Aorta (tissue), 5 donors: ENCODE results near the gene SORBS2. TPM values are rescaled to one million over a fixed set of nuclear protein-coding genes. Genes with fewer than 3 reads are reported as not detected.

Experiments
- ATAC-seq: fragments of 200-7000 bp; cut with Tn5 transposase; one replicate; pipeline ENCODE4 v1.9.1; 2022; ENCODE audit warnings: moderate library complexity; ENCODE audit not compliant: low FRiP score
- DNase-seq, 2 donors: peaks; one replicate each; pipeline ENCODE4 v3.0.0-alpha.2; 2020
- H3K27ac ChIP-seq, 2 donors: one replicate each; pipeline ENCODE4 v1.5.1; 2013; ENCODE audit warnings: low read length in 2 of 2, mild to moderate bottlenecking in 2 of 2, moderate library complexity in 2 of 2, control low read depth in 1 of 2, inconsistent platforms in 1 of 2, low read depth in 1 of 2
- H3K27me3 ChIP-seq, 2 donors: one replicate each; pipeline ENCODE4 v1.6.1; 2013; ENCODE audit warnings: control low read depth in 1 of 2, low read length in 1 of 2, mild to moderate bottlenecking in 1 of 2, moderate library complexity in 1 of 2; ENCODE audit not compliant: insufficient read depth in 2 of 2, control insufficient read depth in 1 of 2
- H3K36me3 ChIP-seq, 2 donors: one replicate each; pipeline ENCODE4 v1.6.1; 2013; ENCODE audit warnings: control low read depth in 1 of 2, low read length in 1 of 2, mild to moderate bottlenecking in 1 of 2; ENCODE audit not compliant: insufficient read depth in 2 of 2, control insufficient read depth in 1 of 2
- H3K4me1 ChIP-seq, 2 donors: one replicate each; pipeline ENCODE4 v1.6.1; 2013; ENCODE audit warnings: low read length in 2 of 2, control low read depth in 1 of 2, mild to moderate bottlenecking in 1 of 2, moderate library complexity in 1 of 2; ENCODE audit not compliant: insufficient read depth in 2 of 2, control insufficient read depth in 1 of 2
- H3K4me3 ChIP-seq, 2 donors: one replicate each; pipeline ENCODE4 v1.5.1; 2013; ENCODE audit warnings: low read length in 2 of 2, control low read depth in 1 of 2, mild to moderate bottlenecking in 1 of 2
- H3K9me3 ChIP-seq: one replicate; pipeline ENCODE4 v1.6.1; 2013; ENCODE audit warnings: mild to moderate bottlenecking, low read length; ENCODE audit not compliant: control insufficient read depth
- WGBS, 2 donors: extraction: QIAGEN DNeasy Blood & Tissue Kit; methylation state at CpG; one replicate each; pipeline ENCODE4 v1.1.7; 2013; 5-methylcytosine and 5-hydroxymethylcytosine counted together
- intact Hi-C, 2 donors: fragments of 100-400 bp; cut with DNase I; formaldehyde crosslinking; loops; one replicate each; pipeline versions ENCODE4 v1.14.2 to v1.15.0; 2022
- polyA plus RNA-seq, 2 donors: library from polyadenylated mRNA; stranded (reverse); fragments of 200-250 nt; gene quantifications; one replicate each; pipeline ENCODE4 v1.2.3, GENCODE V29; 2013
- total RNA-seq, 2 donors: library from RNA; stranded (reverse); fragmentation: NEBNext Ultra II Directional; extraction: Animal tissue kit (Norgen Biotek cat#: 25700); gene quantifications; one replicate each; pipeline ENCODE4 v1.2.1, GENCODE V29; 2021
- donor health status: healthy with polysubstance abuse.
- donor health status: Bipolar disorder and iron deficiency.
- donor health status: DM: no; HTN: no; CAD: no.
- donor health status: DM: no; HTN: no; CAD: no.
- donor health status: DM: yes; HTN: yes; CAD: no.

SORBS2 gene
- total and polyA plus RNA-seq, 4 donors, result 111 to 696 (median 246) TPM

GRCh38 chr4:185838514-185839193 is 26.7 kb upstream of the SORBS2 start:
- DNase-seq (no peak), ATAC-seq (peak; percentile 6)
- Histone ChIP-seq H3K27me3 (no peaks in the 10 kb centered on the region), H3K4me1 (peaks cover 0 to 2% of the 10 kb centered on the region in 2 donors), H3K4me3 (no peak overlapping the region), H3K36me3 (no peaks in the 10 kb centered on the region), H3K9me3 (no peaks in the 10 kb centered on the region), H3K27ac (peak overlapping the region; percentile 61 to 85)
- WGBS, 2 donors, result 72 to 78% methylated on average over 11 of the region's 11 CpGs
- intact Hi-C loops, result loop anchor here in 1 of 2 donors (5.0 kb wide), 1 partner anchor 39 kb away; no protein-coding TSS in a partner anchor

GRCh38 chr4:185838104-185838452 is 26.1 kb upstream of the SORBS2 start:
- Histone ChIP-seq H3K27me3 (no peaks in the 10 kb centered on the region), H3K36me3 (no peaks in the 10 kb centered on the region), H3K4me3 (no peak overlapping the region), H3K4me1 (peaks cover 0 to 2% of the 10 kb centered on the region in 2 donors), H3K9me3 (no peaks in the 10 kb centered on the region), H3K27ac (peak overlapping the region; percentile 61 to 85)
- WGBS, 2 donors, result 95 to 96% methylated on average over 8 of the region's 8 CpGs
- DNase-seq (no peak), ATAC-seq (no peak)
- intact Hi-C loops, result loop anchor here in 1 of 2 donors (5.0 kb wide), 1 partner anchor 39 kb away; no protein-coding TSS in a partner anchor

- intact Hi-C loops, result loop anchor here in 1 of 2 donors (5.0 kb wide), 1 partner anchor 40 kb away; no protein-coding TSS in a partner anchor
- peaks cover 0 to 2% of the 10 kb centered on the region in 2 donors for H3K4me1 ChIP-seq
- no peak overlapping the region for H3K4me3 ChIP-seq
- no peak overlapping the region for H3K27ac ChIP-seq
- 39 to 53% methylated on average over 4 of the region's 4 CpGs for WGBS, 2 donors
- no peaks in the 10 kb centered on the region for H3K27me3 ChIP-seq
- H3K36me3 ChIP-seq, result no peaks in the 10 kb centered on the region
- no peaks in the 10 kb centered on the region for H3K9me3 ChIP-seq
- DNase-seq (no peak), ATAC-seq (no peak)
Measured at GRCh38 chr4:185837415-185838103, 25.6 kb upstream of the SORBS2 start.

- 62 to 72% methylated on average over 7 of the region's 7 CpGs for WGBS, 2 donors
- intact Hi-C loops, result loop anchor here in 1 of 2 donors (5.0 kb wide), 1 partner anchor 41 kb away; no protein-coding TSS in a partner anchor
Measured at GRCh38 chr4:185836241-185837084, 24.5 kb upstream of the SORBS2 start.

GRCh38 chr4:185835814-185836213 is 23.8 kb upstream of the SORBS2 start:
- Histone ChIP-seq H3K27ac (no peak overlapping the region), H3K36me3 (no peaks in the 10 kb centered on the region), H3K27me3 (no peaks in the 10 kb centered on the region), H3K9me3 (no peaks in the 10 kb centered on the region), H3K4me1 (peaks cover 0 to 2% of the 10 kb centered on the region in 2 donors), H3K4me3 (no peak overlapping the region)
- ATAC-seq (no peak), DNase-seq (no peak)
- WGBS, 2 donors, result 87 to 89% methylated on average over 6 of the region's 6 CpGs
- intact Hi-C loops, result loop anchor here in 1 of 2 donors (5.0 kb wide), 1 partner anchor 41 kb away; no protein-coding TSS in a partner anchor

More at GRCh38 chr4:185836241-185837084, 24.5 kb upstream of the SORBS2 start:
- Histone ChIP-seq H3K9me3 (no peaks in the 10 kb centered on the region), H3K4me3 (no peak overlapping the region), H3K4me1 (peaks cover 0 to 2% of the 10 kb centered on the region in 2 donors), H3K27me3 (no peaks in the 10 kb centered on the region), H3K27ac (no peak overlapping the region), H3K36me3 (no peaks in the 10 kb centered on the region)
- DNase-seq, result no peak
- ATAC-seq, result no peak

- 96 to 98% methylated on average over 4 of the region's 4 CpGs for WGBS, 2 donors
- no peaks in the 10 kb centered on the region for H3K27me3 ChIP-seq
Measured at GRCh38 chr4:185835336-185835735, 23.3 kb upstream of the SORBS2 start.

DNA sequence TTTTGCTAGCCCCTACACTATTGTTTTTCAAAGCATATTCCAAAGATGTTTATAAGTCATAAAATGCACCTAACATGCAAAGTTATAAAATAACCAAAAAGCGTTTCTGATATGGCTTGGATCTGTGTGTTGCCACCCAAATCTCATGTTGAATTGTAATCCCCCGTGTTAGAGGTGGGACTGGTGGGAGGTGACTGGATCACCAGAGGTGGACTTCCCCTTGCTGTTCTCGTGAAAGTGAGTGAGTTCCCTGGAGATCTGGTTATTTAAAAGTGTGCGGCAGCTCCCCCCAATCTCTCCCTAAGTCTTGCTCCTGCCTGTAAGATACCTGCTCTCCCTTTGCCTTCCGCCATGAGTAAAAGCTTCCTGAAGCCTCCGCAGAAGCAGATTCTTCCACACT is 22.8 kb upstream of the SORBS2 start:
- Histone ChIP-seq H3K4me3 (no peak overlapping the region), H3K27me3 (no peaks in the 10 kb centered on the region), H3K9me3 (no peaks in the 10 kb centered on the region), H3K4me1 (peaks cover 0 to 2% of the 10 kb centered on the region in 2 donors), H3K36me3 (no peaks in the 10 kb centered on the region), H3K27ac (no peak overlapping the region)
- ATAC-seq (no peak), DNase-seq (no peak)
- 94 to 95% methylated on average over 6 of the region's 6 CpGs for WGBS, 2 donors
- intact Hi-C loops, result loop anchor here in 1 of 2 donors (5.0 kb wide), 1 partner anchor 43 kb away; no protein-coding TSS in a partner anchor

More at GRCh38 chr4:185835336-185835735, 23.3 kb upstream of the SORBS2 start:
- intact Hi-C loops, result loop anchor here in 1 of 2 donors (5.0 kb wide), 1 partner anchor 42 kb away; no protein-coding TSS in a partner anchor
- Histone ChIP-seq H3K9me3 (no peaks in the 10 kb centered on the region), H3K4me1 (peaks cover 0 to 2% of the 10 kb centered on the region in 2 donors), H3K27ac (no peak overlapping the region), H3K4me3 (no peak overlapping the region), H3K36me3 (no peaks in the 10 kb centered on the region)
- ATAC-seq (no peak), DNase-seq (no peak)

DNA sequence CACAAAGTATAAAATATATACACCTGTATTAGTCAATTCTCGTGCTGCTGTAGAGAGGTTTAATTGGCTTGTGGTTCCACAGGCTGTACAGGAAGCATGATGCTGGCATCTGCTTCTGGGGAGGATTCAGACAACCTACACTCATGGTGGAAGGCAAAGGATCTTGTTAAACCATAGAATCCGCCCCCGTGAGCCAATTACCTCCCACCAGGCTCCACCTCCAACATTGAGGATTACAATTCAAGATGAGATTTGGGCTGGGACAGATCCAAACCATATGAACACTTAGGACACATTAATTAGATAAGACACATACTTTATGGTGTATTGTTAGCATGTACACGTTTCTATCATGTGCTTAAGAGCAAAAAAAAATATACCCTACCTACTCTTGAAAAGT is 22.1 kb upstream of the SORBS2 start:
- Histone ChIP-seq H3K27me3 (no peaks in the 10 kb centered on the region), H3K27ac (no peak overlapping the region), H3K9me3 (no peaks in the 10 kb centered on the region), H3K36me3 (no peaks in the 10 kb centered on the region), H3K4me1 (peaks cover 0 to 1% of the 10 kb centered on the region in 2 donors), H3K4me3 (no peak overlapping the region)
- no peak for DNase-seq
- intact Hi-C loops, result no loop called here
- WGBS, 2 donors, result 91 to 92% methylated on average over 4 of the region's 4 CpGs
- ATAC-seq, result no peak
